ENCODE measurements around the gene AGMO. TPM values are rescaled to one million over a fixed set of nuclear protein-coding genes. Genes with fewer than 3 reads are reported as not detected.

Gene AGMO
- polyA plus RNA-seq, 4 donors = 2.5 to 23.0 (median 9.9) TPM

GRCh38 chr7:15218261-15218660 lies 343.6 kb downstream of the AGMO start:
- WGBS, 3 donors = 60 to 86% (median 78%) methylated on average over 1 of the region's 1 CpG
- Histone ChIP-seq H3K4me3 (ENCODE audit: low read depth in 1 of 3, low read length in 3 of 3) (no peak overlapping the region), H3K4me1 (ENCODE audit: control insufficient read depth in 3 of 3, insufficient read depth in 2 of 3, low read depth in 1 of 3, low read length in 2 of 3) (no peaks in the 10 kb centered on the region), H3K27me3 (ENCODE audit: control insufficient read depth in 3 of 3, insufficient read depth in 3 of 3, low read length in 3 of 3) (no peaks in the 10 kb centered on the region), H3K36me3 (ENCODE audit: control insufficient read depth in 3 of 3, insufficient read depth in 2 of 3, low read depth in 1 of 3, low read length in 3 of 3) (no peaks in the 10 kb centered on the region), H3K27ac (ENCODE audit: low read depth in 1 of 3, low read length in 2 of 3) (no peak overlapping the region), H3K9me3 (ENCODE audit: control insufficient read depth in 2 of 2, insufficient read depth in 1 of 2, low read depth in 1 of 2, low read length in 1 of 2) (no peaks in the 10 kb centered on the region)
- no peak for FAIRE-seq
- no peak for DNase-seq

- H3K27me3 ChIP-seq (ENCODE audit: control insufficient read depth in 3 of 3, insufficient read depth in 3 of 3, low read length in 3 of 3) = no peaks in the 10 kb centered on the region
- 90 to 94% (median 91%) methylated on average over 4 of the region's 4 CpGs for WGBS, 3 donors
- no peak for FAIRE-seq
- no peak overlapping the region for H3K4me3 ChIP-seq (ENCODE audit: low read depth in 1 of 3, low read length in 3 of 3)
- H3K4me1 ChIP-seq (ENCODE audit: control insufficient read depth in 3 of 3, insufficient read depth in 2 of 3, low read depth in 1 of 3, low read length in 2 of 3) = no peaks in the 10 kb centered on the region
- H3K36me3 ChIP-seq (ENCODE audit: control insufficient read depth in 3 of 3, insufficient read depth in 2 of 3, low read depth in 1 of 3, low read length in 3 of 3) = no peaks in the 10 kb centered on the region
- no peak overlapping the region for H3K27ac ChIP-seq (ENCODE audit: low read depth in 1 of 3, low read length in 2 of 3)
- no peaks in the 10 kb centered on the region for H3K9me3 ChIP-seq (ENCODE audit: control insufficient read depth in 2 of 2, insufficient read depth in 1 of 2, low read depth in 1 of 2, low read length in 1 of 2)
- DNase-seq = no peak
Observed at GRCh38 chr7:15215616-15216015, 346.2 kb downstream of the AGMO start.

- no peaks in the 10 kb centered on the region for H3K36me3 ChIP-seq (ENCODE audit: control insufficient read depth in 3 of 3, insufficient read depth in 2 of 3, low read depth in 1 of 3, low read length in 3 of 3)
- DNase-seq (no peak), FAIRE-seq (no peak)
- H3K27ac ChIP-seq (ENCODE audit: low read depth in 1 of 3, low read length in 2 of 3) = no peak overlapping the region
- no peaks in the 10 kb centered on the region for H3K4me1 ChIP-seq (ENCODE audit: control insufficient read depth in 3 of 3, insufficient read depth in 2 of 3, low read depth in 1 of 3, low read length in 2 of 3)
- H3K27me3 ChIP-seq (ENCODE audit: control insufficient read depth in 3 of 3, insufficient read depth in 3 of 3, low read length in 3 of 3) = no peaks in the 10 kb centered on the region
- no peak overlapping the region for H3K4me3 ChIP-seq (ENCODE audit: low read depth in 1 of 3, low read length in 3 of 3)
- 50 to 61% (median 52%) methylated on average over 2 of the region's 2 CpGs for WGBS, 3 donors
- H3K9me3 ChIP-seq (ENCODE audit: control insufficient read depth in 2 of 2, insufficient read depth in 1 of 2, low read depth in 1 of 2, low read length in 1 of 2) = no peaks in the 10 kb centered on the region
Observed at GRCh38 chr7:15214976-15215375, 346.8 kb downstream of the AGMO start.

GRCh38 chr7:15213093-15213492 lies 348.7 kb downstream of the AGMO start:
- Histone ChIP-seq H3K4me1 (ENCODE audit: control insufficient read depth in 3 of 3, insufficient read depth in 2 of 3, low read depth in 1 of 3, low read length in 2 of 3) (no peaks in the 10 kb centered on the region), H3K36me3 (ENCODE audit: control insufficient read depth in 3 of 3, insufficient read depth in 2 of 3, low read depth in 1 of 3, low read length in 3 of 3) (no peaks in the 10 kb centered on the region), H3K27me3 (ENCODE audit: control insufficient read depth in 3 of 3, insufficient read depth in 3 of 3, low read length in 3 of 3) (no peaks in the 10 kb centered on the region), H3K27ac (ENCODE audit: low read depth in 1 of 3, low read length in 2 of 3) (no peak overlapping the region), H3K9me3 (ENCODE audit: control insufficient read depth in 2 of 2, insufficient read depth in 1 of 2, low read depth in 1 of 2, low read length in 1 of 2) (no peaks in the 10 kb centered on the region), H3K4me3 (ENCODE audit: low read depth in 1 of 3, low read length in 3 of 3) (no peak overlapping the region)
- WGBS, 3 donors = 75 to 87% (median 75%) methylated on average over 2 of the region's 2 CpGs
- no peak for FAIRE-seq
- DNase-seq = no peak

- FAIRE-seq (no peak), DNase-seq (no peak)
- 71 to 84% (median 76%) methylated on average over 4 of the region's 4 CpGs for WGBS, 3 donors
- H3K4me3 ChIP-seq (ENCODE audit: low read depth in 1 of 3, low read length in 3 of 3) = no peak overlapping the region
- H3K4me1 ChIP-seq (ENCODE audit: control insufficient read depth in 3 of 3, insufficient read depth in 2 of 3, low read depth in 1 of 3, low read length in 2 of 3) = no peaks in the 10 kb centered on the region
- H3K36me3 ChIP-seq (ENCODE audit: control insufficient read depth in 3 of 3, insufficient read depth in 2 of 3, low read depth in 1 of 3, low read length in 3 of 3) = no peaks in the 10 kb centered on the region
- H3K27me3 ChIP-seq (ENCODE audit: control insufficient read depth in 3 of 3, insufficient read depth in 3 of 3, low read length in 3 of 3) = no peaks in the 10 kb centered on the region
- no peak overlapping the region for H3K27ac ChIP-seq (ENCODE audit: low read depth in 1 of 3, low read length in 2 of 3)
- H3K9me3 ChIP-seq (ENCODE audit: control insufficient read depth in 2 of 2, insufficient read depth in 1 of 2, low read depth in 1 of 2, low read length in 1 of 2) = no peaks in the 10 kb centered on the region
Observed at GRCh38 chr7:15209429-15209828, 352.4 kb downstream of the AGMO start.

- Histone ChIP-seq H3K4me3 (ENCODE audit: low read depth in 1 of 3, low read length in 3 of 3) (no peak overlapping the region), H3K27ac (ENCODE audit: low read depth in 1 of 3, low read length in 2 of 3) (no peak overlapping the region), H3K4me1 (ENCODE audit: control insufficient read depth in 3 of 3, insufficient read depth in 2 of 3, low read depth in 1 of 3, low read length in 2 of 3) (no peaks in the 10 kb centered on the region), H3K36me3 (ENCODE audit: control insufficient read depth in 3 of 3, insufficient read depth in 2 of 3, low read depth in 1 of 3, low read length in 3 of 3) (no peaks in the 10 kb centered on the region), H3K27me3 (ENCODE audit: control insufficient read depth in 3 of 3, insufficient read depth in 3 of 3, low read length in 3 of 3) (no peaks in the 10 kb centered on the region), H3K9me3 (ENCODE audit: control insufficient read depth in 2 of 2, insufficient read depth in 1 of 2, low read depth in 1 of 2, low read length in 1 of 2) (no peaks in the 10 kb centered on the region)
- 70 to 85% (median 83%) methylated on average over 2 of the region's 2 CpGs for WGBS, 3 donors
- no peak for DNase-seq
- no peak for FAIRE-seq
Observed at GRCh38 chr7:15204421-15204820, 357.4 kb downstream of the AGMO start.

- Histone ChIP-seq H3K9me3 (ENCODE audit: control insufficient read depth in 2 of 2, insufficient read depth in 1 of 2, low read depth in 1 of 2, low read length in 1 of 2) (no peaks in the 10 kb centered on the region), H3K4me1 (ENCODE audit: control insufficient read depth in 3 of 3, insufficient read depth in 2 of 3, low read depth in 1 of 3, low read length in 2 of 3) (no peaks in the 10 kb centered on the region), H3K27me3 (ENCODE audit: control insufficient read depth in 3 of 3, insufficient read depth in 3 of 3, low read length in 3 of 3) (no peaks in the 10 kb centered on the region), H3K4me3 (ENCODE audit: low read depth in 1 of 3, low read length in 3 of 3) (no peak overlapping the region), H3K36me3 (ENCODE audit: control insufficient read depth in 3 of 3, insufficient read depth in 2 of 3, low read depth in 1 of 3, low read length in 3 of 3) (no peaks in the 10 kb centered on the region), H3K27ac (ENCODE audit: low read depth in 1 of 3, low read length in 2 of 3) (no peak overlapping the region)
- WGBS, 3 donors = 65 to 96% (median 76%) methylated on average over 1 of the region's 1 CpG
- no peak for FAIRE-seq
- peak in 1 of 2 donors; percentile 2 for DNase-seq
Observed at GRCh38 chr7:15199482-15199881, 362.3 kb downstream of the AGMO start.

- no peak overlapping the region for H3K27ac ChIP-seq (ENCODE audit: low read depth in 1 of 3, low read length in 2 of 3)
- WGBS, 3 donors = 73 to 74% (median 74%) methylated on average over 7 of the region's 7 CpGs
- no peaks in the 10 kb centered on the region for H3K4me1 ChIP-seq (ENCODE audit: control insufficient read depth in 3 of 3, insufficient read depth in 2 of 3, low read depth in 1 of 3, low read length in 2 of 3)
- no peaks in the 10 kb centered on the region for H3K27me3 ChIP-seq (ENCODE audit: control insufficient read depth in 3 of 3, insufficient read depth in 3 of 3, low read length in 3 of 3)
- FAIRE-seq (no peak), DNase-seq (no peak)
- no peaks in the 10 kb centered on the region for H3K36me3 ChIP-seq (ENCODE audit: control insufficient read depth in 3 of 3, insufficient read depth in 2 of 3, low read depth in 1 of 3, low read length in 3 of 3)
- H3K9me3 ChIP-seq (ENCODE audit: control insufficient read depth in 2 of 2, insufficient read depth in 1 of 2, low read depth in 1 of 2, low read length in 1 of 2) = no peaks in the 10 kb centered on the region
- H3K4me3 ChIP-seq (ENCODE audit: low read depth in 1 of 3, low read length in 3 of 3) = no peak overlapping the region
Observed at GRCh38 chr7:15197042-15197977, 364.5 kb downstream of the AGMO start.

GRCh38 chr7:15178065-15178464 lies 383.8 kb downstream of the AGMO start:
- FAIRE-seq (no peak), DNase-seq (no peak)
- no peaks in the 10 kb centered on the region for H3K4me1 ChIP-seq (ENCODE audit: control insufficient read depth in 3 of 3, insufficient read depth in 2 of 3, low read depth in 1 of 3, low read length in 2 of 3)
- H3K36me3 ChIP-seq (ENCODE audit: control insufficient read depth in 3 of 3, insufficient read depth in 2 of 3, low read depth in 1 of 3, low read length in 3 of 3) = peaks cover 0 to 1% (median 0%) of the 10 kb centered on the region in 3 donors
- H3K27ac ChIP-seq (ENCODE audit: low read depth in 1 of 3, low read length in 2 of 3) = no peak overlapping the region
- 93 to 100% (median 93%) methylated on average over 1 of the region's 1 CpG for WGBS, 3 donors
- H3K4me3 ChIP-seq (ENCODE audit: low read depth in 1 of 3, low read length in 3 of 3) = no peak overlapping the region
- no peaks in the 10 kb centered on the region for H3K27me3 ChIP-seq (ENCODE audit: control insufficient read depth in 3 of 3, insufficient read depth in 3 of 3, low read length in 3 of 3)
- H3K9me3 ChIP-seq (ENCODE audit: control insufficient read depth in 2 of 2, insufficient read depth in 1 of 2, low read depth in 1 of 2, low read length in 1 of 2) = no peaks in the 10 kb centered on the region

All from small intestine (tissue), 7 donors.